GM12874 (cell line): ENCODE measurements around the gene GJC2.
A peak's percentile ranks its signal among the peaks of the same experiment; 100 is the strongest.

Experiments used
- CTCF ChIP-seq: IDR thresholded peaks from 2 replicates; pipeline ENCODE4 v1.5.1; 2011; ENCODE audit warnings: low read depth, mild to moderate bottlenecking, control low read depth, low read length, moderate library complexity; ENCODE audit not compliant: insufficient read depth

Gene GJC2

GRCh38 chr1:228136901-228137300 lies 12.8 kb upstream of the GJC2 start:
- TF ChIP-seq CTCF, result no peak

GRCh38 chr1:228139406-228139930 lies 10.3 kb upstream of the GJC2 start:
- 0 out of 2 replicates have a peak, but pooled peaks have one; percentile 14 for TF ChIP-seq CTCF

- TF ChIP-seq CTCF, result 0 out of 2 replicates have a peak, but pooled peaks have one; percentile 2
Observed at GRCh38 chr1:228139931-228140723, 9.6 kb upstream of the GJC2 start, which contains the start of gene GUK1. Gene GUK1 (plus strand): TSS chr1:228140279. CDS start chr1:228140303, 24 bp downstream.

GRCh38 chr1:228140724-228141225 lies 9.0 kb upstream of the GJC2 start:
- no peak for TF ChIP-seq CTCF

- no peak for TF ChIP-seq CTCF
Observed at GRCh38 chr1:228141226-228142044, 8.3 kb upstream of the GJC2 start.

GRCh38 chr1:228142155-228142691 lies 7.5 kb upstream of the GJC2 start:
- no peak for TF ChIP-seq CTCF
